Neural cell (in vitro differentiated cells): Measurements from ENCODE around the gene HTATSF1. TPM values are rescaled to one million over a fixed set of nuclear protein-coding genes. Genes with fewer than 3 reads are reported as not detected.

ENCODE experiments used
- H2AFZ ChIP-seq: fragments of 200-600, 300-800 bp; sonication (generic), shearing (Covaris generic); 2 replicates; pipeline ENCODE4 v1.6.0; 2014; ENCODE audit warnings: low read depth, mild to moderate bottlenecking, antibody characterized with exemption, low read length, moderate library complexity
- H3F3A ChIP-seq: fragments of 200-600 bp; shearing (Covaris generic); 2 replicates; pipeline ENCODE4 v1.6.1; 2016; ENCODE audit warnings: mild to moderate bottlenecking, moderate library complexity, mixed read lengths, antibody characterized with exemption, low read length; ENCODE audit not compliant: insufficient read depth, poor library complexity, severe bottlenecking
- H3K27ac ChIP-seq: fragments of 200-600, 300-800 bp; sonication (generic), shearing (Covaris generic); 2 replicates; pipeline ENCODE4 v1.5.1; 2014; ENCODE audit warnings: mild to moderate bottlenecking, low read length, moderate library complexity
- H3K27me3 ChIP-seq: fragments of 300-800, 200-600 bp; sonication (generic), shearing (Covaris generic); 2 replicates; pipeline ENCODE4 v1.6.0; 2014; ENCODE audit warnings: mild to moderate bottlenecking, low read depth, low read length, moderate library complexity; ENCODE audit not compliant: insufficient read depth
- H3K36me3 ChIP-seq: fragments of 300-800, 200-600 bp; sonication (generic), shearing (Covaris generic); 2 replicates; pipeline ENCODE4 v1.5.1; 2014; ENCODE audit warnings: mild to moderate bottlenecking, antibody characterized with exemption, low read length, moderate library complexity; ENCODE audit not compliant: insufficient read depth
- H3K4me2 ChIP-seq: fragments of 300-800, 200-600 bp; sonication (generic), shearing (Covaris generic); 2 replicates; pipeline ENCODE4 v1.6.0; 2014; ENCODE audit warnings: mild to moderate bottlenecking, low read length
- H3K4me3 ChIP-seq: fragments of 300-800, 200-600 bp; sonication (generic), shearing (Covaris generic); 2 replicates; pipeline ENCODE4 v1.5.1; 2014; ENCODE audit warnings: mild to moderate bottlenecking, low read length, moderate library complexity
- H3K79me2 ChIP-seq: fragments of 200-600 bp; shearing (Covaris generic); replicated peaks from 2 replicates; pipeline ENCODE4 v1.6.0; 2014; ENCODE audit warnings: mild to moderate bottlenecking, low read length, moderate library complexity; ENCODE audit not compliant: insufficient read depth
- H3K9ac ChIP-seq: fragments of 300-800, 200-600 bp; sonication (generic), shearing (Covaris generic); 2 replicates; pipeline ENCODE4 v1.6.1; 2016; ENCODE audit warnings: mild to moderate bottlenecking, low read length, mixed read lengths
- H3K9me2 ChIP-seq: fragments of 200-600 bp; shearing (Covaris generic); 2 replicates; pipeline ENCODE4 v1.6.1; 2016; ENCODE audit warnings: mild to moderate bottlenecking, low read length, mixed read lengths; ENCODE audit not compliant: insufficient read depth
- H3K9me3 ChIP-seq: fragments of 200-600, 300-800 bp; sonication (generic), shearing (Covaris generic); 2 replicates; pipeline ENCODE4 v1.6.1; 2016; ENCODE audit warnings: mild to moderate bottlenecking, mixed run types, low read length, moderate library complexity, mixed read lengths
- H4K20me1 ChIP-seq: fragments of 200-600 bp; shearing (Covaris generic); 2 replicates; pipeline ENCODE4 v1.6.1; 2016; ENCODE audit warnings: mild to moderate bottlenecking, mixed run types; ENCODE audit not compliant: insufficient read depth
- CTCF ChIP-seq: fragments of 450-650 bp; IDR thresholded peaks from 2 replicates; pipeline ENCODE4 v1.5.1; 2014; ENCODE audit warnings: antibody characterized with exemption, mild to moderate bottlenecking, moderate library complexity; ENCODE audit not compliant: poor library complexity, severe bottlenecking
- EP300 ChIP-seq: fragments of 450-650 bp; conservative IDR thresholded peaks from 2 replicates; pipeline ENCODE4 v1.6.1; 2014; ENCODE audit warnings: antibody characterized with exemption, mild to moderate bottlenecking, moderate library complexity; ENCODE audit not compliant: poor library complexity, severe bottlenecking
- EZH2 ChIP-seq: fragments of 200-600, 300-800 bp; shearing (Covaris generic), sonication (generic); IDR thresholded peaks from 2 replicates; pipeline ENCODE4 v1.6.1; 2014; ENCODE audit warnings: antibody characterized with exemption, low read length, borderline replicate concordance, mild to moderate bottlenecking; ENCODE audit not compliant: insufficient read depth, poor library complexity, severe bottlenecking
- MXI1 ChIP-seq: fragments of 450-650 bp; conservative IDR thresholded peaks from 2 replicates; pipeline ENCODE4 v1.6.1; 2014; ENCODE audit warnings: antibody characterized with exemption, mild to moderate bottlenecking; ENCODE audit not compliant: poor library complexity, severe bottlenecking
- POLR2AphosphoS5 ChIP-seq: IDR thresholded peaks from 2 replicates; pipeline ENCODE4 v1.6.1; 2012
- RAD21 ChIP-seq: fragments of 450-650 bp; conservative IDR thresholded peaks from 2 replicates; pipeline ENCODE4 v1.6.1; 2014; ENCODE audit warnings: antibody characterized with exemption, mild to moderate bottlenecking, moderate library complexity
- REST ChIP-seq: IDR thresholded peaks from 2 replicates; pipeline ENCODE4 v1.6.1; 2012; ENCODE audit warnings: borderline replicate concordance
- SMC3 ChIP-seq: fragments of 450-650 bp; conservative IDR thresholded peaks from 2 replicates; pipeline ENCODE4 v1.6.1; 2014; ENCODE audit warnings: antibody characterized with exemption, mild to moderate bottlenecking, moderate library complexity; ENCODE audit not compliant: poor library complexity
- TAF1 ChIP-seq: IDR thresholded peaks from 2 replicates; pipeline ENCODE4 v1.6.1; 2012; ENCODE audit warnings: low read depth
- polyA plus RNA-seq: library from polyadenylated mRNA; depleted of rRNA; stranded (reverse); fragments of >200 nt; gene quantifications from 2 replicates; pipeline ENCODE4 v1.2.3, GENCODE V29; 2014

HTATSF1 gene
- polyA plus RNA-seq, 1 donor from 2014 or later = 137 TPM

- no peak for TF ChIP-seq POLR2AphosphoS5
- no peak for TF ChIP-seq EP300
- TF ChIP-seq REST = no peak
These were observed 47.2 kb upstream of the HTATSF1 start for GRCh38 chrX:136450050-136450830.

GRCh38 chrX:136452614-136453013 lies 44.8 kb upstream of the HTATSF1 start:
- Histone ChIP-seq H4K20me1 (no peaks in the 10 kb centered on the region), H3K9me2 (no peaks in the 10 kb centered on the region), H3K27ac (no peak overlapping the region), H3K4me2 (no peak overlapping the region), H3K79me2 (no peaks in the 10 kb centered on the region), H3K36me3 (no peaks in the 10 kb centered on the region), H3K9me3 (no peaks in the 10 kb centered on the region), H3K4me3 (no peak overlapping the region), H2AFZ (no peak overlapping the region), H3K27me3 (no peaks in the 10 kb centered on the region), H3F3A (no peaks in the 10 kb centered on the region), H3K9ac (no peak overlapping the region)
- TF ChIP-seq REST = no peak
- TF ChIP-seq EZH2 = no peak
- TF ChIP-seq TAF1 = no peak
- no peak for TF ChIP-seq SMC3
- TF ChIP-seq RAD21 = no peak
- no peak for TF ChIP-seq MXI1
- TF ChIP-seq EP300 = no peak
- TF ChIP-seq CTCF = no peak
- no peak for TF ChIP-seq POLR2AphosphoS5

More at GRCh38 chrX:136450050-136450830, 47.2 kb upstream of the HTATSF1 start:
- Histone ChIP-seq H3K27me3 (no peaks in the 10 kb centered on the region), H3K36me3 (no peaks in the 10 kb centered on the region), H3K79me2 (no peaks in the 10 kb centered on the region), H3K27ac (no peak overlapping the region), H3F3A (no peaks in the 10 kb centered on the region), H3K9me2 (no peaks in the 10 kb centered on the region), H3K4me2 (no peak overlapping the region), H3K9ac (no peak overlapping the region), H2AFZ (no peak overlapping the region), H3K4me3 (no peak overlapping the region), H4K20me1 (no peaks in the 10 kb centered on the region), H3K9me3 (no peaks in the 10 kb centered on the region)
